GM12801 (cell line): ENCODE results near the gene CELF1.

ENCODE experiments used
- TF ChIP-seq, protein P1 (sequence below): IDR thresholded peaks from one replicate; pipeline ENCODE4 v1.5.1; 2011; ENCODE audit warnings: control low read depth; ENCODE audit not compliant: insufficient read length; ENCODE audit errors: extremely low read depth

Gene CELF1

DNA sequence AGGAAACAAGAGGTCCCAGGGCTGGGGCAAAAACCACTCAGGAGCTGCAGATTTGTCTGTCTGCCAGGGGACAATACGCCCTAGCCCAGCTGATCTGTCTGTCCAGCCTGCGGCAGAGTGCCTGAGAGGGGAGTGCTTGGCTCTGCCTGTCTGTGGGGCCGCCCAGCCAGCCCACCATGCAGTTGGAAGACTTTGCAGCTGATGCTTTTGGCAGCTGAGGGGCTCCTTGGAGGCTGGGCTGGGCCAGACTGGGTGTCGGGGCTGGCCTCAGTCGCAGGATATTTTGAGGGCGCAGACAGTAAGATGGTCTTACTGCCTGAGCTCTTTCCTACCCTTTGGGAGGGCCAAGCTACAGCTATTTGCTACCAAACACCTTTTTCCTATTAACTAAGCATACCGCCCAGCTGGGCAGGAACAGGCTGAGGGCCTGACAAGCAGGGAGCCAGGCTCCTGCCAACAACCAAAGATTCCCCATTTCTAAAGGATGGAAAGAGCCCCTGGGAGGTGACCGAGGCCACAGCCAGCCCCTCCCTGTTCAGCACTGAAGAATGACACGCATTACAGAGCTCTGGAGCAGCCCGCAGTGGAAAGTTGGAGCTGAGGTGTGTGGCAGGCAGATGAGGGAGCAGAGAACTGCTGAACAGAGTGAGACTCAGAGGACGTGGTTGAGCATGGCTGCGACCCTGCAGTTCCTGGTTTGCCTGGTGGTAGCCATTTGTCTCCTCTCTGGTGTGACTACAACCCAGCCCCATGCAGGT is 33.3 kb upstream of the CELF1 start, which contains the start of gene FAM180B:
FAM180B (plus strand) TSS at position 581 of the 758 bp plus-strand sequence; CDS start at position 672, 91 bp downstream.
- TF ChIP-seq, protein P1, sequence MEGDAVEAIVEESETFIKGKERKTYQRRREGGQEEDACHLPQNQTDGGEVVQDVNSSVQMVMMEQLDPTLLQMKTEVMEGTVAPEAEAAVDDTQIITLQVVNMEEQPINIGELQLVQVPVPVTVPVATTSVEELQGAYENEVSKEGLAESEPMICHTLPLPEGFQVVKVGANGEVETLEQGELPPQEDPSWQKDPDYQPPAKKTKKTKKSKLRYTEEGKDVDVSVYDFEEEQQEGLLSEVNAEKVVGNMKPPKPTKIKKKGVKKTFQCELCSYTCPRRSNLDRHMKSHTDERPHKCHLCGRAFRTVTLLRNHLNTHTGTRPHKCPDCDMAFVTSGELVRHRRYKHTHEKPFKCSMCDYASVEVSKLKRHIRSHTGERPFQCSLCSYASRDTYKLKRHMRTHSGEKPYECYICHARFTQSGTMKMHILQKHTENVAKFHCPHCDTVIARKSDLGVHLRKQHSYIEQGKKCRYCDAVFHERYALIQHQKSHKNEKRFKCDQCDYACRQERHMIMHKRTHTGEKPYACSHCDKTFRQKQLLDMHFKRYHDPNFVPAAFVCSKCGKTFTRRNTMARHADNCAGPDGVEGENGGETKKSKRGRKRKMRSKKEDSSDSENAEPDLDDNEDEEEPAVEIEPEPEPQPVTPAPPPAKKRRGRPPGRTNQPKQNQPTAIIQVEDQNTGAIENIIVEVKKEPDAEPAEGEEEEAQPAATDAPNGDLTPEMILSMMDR, result no peak

DNA sequence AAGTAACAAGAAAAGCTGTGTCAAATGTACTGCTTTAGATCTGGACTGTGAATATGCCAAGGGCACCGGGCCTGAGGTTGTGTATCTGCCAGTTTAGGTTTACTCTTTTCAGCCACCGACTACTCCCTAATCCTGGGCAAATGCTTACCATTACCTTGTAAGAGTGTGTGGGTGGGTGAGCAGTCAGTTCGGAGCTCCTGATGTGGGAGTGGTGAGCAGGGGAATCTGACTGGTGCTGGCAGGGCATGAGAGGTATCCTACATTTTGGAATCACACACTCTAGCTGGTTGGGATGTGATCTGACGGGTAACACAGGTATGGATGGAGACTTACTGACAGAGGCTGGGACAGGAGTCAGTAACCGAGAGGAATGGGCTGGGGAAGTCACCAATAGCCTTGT is 30.9 kb upstream of the CELF1 start:
- TF ChIP-seq, protein P1, result no peak

DNA sequence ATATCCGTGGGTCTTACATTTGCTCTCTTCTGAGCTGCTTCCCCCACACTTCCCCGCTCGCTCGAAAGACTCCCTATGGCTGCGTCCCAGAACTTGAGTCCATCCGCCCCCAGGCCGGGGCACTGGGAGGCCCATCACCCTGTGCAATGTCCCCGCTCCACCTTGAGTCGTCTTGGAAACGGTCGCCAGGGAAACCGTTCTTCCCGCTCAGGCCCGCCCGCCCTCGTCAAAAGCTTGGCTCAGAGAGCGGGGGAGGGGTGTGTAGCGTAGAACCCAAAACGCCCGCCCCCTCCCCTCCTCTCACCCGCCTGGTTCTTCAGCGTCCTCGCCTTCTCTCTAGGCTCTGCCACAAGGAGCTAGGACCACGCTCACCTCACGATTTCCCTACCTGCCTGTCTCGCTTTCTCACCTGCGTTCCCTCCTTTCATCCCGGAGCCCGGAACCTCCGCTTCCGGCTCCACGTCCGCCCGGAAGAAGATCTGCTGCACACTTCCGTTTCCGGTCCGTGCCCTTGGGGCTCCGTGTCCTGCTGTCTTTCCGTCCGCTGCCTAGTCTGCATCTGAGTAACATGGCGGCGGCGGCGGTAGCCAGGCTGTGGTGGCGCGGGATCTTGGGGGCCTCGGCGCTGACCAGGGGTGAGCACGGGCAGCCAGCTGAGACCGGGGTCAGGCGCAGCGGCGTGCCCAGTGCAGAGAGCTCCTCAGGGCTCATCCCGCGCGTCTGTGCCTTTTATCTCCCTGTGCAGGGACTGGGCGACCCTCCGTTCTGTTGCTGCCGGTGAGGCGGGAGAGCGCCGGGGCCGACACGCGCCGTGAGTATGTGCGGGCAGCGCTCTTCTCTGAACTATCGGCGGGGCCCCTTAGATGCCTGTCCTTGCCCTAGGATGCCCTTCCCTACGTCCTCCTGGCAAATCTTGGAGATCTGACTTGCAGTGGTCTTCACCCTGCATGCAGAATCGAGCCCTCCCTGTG is 25.9 kb upstream of the CELF1 start, which contains the start of the genes KBTBD4 and NDUFS3:
KBTBD4 (minus strand) TSS at position 447 of the 971 bp plus-strand sequence; CDS start at position 428, 19 bp downstream.
NDUFS3 (plus strand) TSS at position 551 of the 971 bp plus-strand sequence; CDS start at position 569, 18 bp downstream.
- TF ChIP-seq, protein P1, result no peak

DNA sequence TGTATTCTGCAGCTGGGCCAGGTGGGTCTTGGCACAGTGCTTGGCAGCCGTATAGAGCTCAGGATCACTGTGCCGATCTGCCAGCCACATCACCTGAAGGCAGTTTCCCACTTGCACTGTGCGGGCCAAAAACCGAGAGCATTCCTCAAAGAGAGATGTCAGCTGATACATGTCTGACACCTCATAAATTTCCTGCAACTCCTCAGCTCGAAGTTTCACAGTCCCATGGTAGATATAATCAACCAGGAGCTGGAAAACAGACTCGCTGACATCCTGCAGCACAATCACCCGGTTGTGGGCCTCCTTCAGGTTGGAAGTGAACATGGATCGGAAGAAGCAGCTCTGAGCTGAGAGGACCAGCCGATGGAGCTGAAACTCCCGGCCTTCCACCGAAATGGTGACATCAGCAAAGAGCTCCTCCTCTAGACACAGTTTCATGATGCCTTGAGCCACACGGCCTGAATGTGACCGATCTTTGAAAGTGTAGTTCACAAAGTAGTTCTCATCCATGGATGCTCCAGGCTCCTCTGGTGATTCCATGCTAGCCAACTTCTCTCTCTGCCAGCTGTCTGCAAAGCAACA is 24.6 kb upstream of the CELF1 start:
- TF ChIP-seq, protein P1, result no peak

DNA sequence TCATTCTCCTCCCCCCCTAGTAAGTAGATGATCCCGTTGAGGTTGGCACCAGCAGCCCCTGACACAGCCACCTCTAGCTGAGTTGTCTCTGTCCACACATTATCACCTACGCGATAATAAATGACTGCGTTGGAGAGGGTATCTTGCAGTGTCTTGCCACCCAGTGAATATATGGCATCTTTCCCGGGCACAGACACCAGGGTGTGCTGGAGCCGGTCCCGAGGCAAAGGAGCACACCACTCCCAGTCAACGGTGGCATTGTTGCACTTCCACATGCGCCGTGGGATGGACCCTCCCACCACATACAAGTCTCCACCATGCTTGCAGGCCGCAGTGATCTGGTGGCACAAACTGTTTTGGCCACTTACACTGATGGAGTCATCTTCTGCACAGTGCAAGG is 20.4 kb upstream of the CELF1 start:
- TF ChIP-seq, protein P1, result no peak

DNA sequence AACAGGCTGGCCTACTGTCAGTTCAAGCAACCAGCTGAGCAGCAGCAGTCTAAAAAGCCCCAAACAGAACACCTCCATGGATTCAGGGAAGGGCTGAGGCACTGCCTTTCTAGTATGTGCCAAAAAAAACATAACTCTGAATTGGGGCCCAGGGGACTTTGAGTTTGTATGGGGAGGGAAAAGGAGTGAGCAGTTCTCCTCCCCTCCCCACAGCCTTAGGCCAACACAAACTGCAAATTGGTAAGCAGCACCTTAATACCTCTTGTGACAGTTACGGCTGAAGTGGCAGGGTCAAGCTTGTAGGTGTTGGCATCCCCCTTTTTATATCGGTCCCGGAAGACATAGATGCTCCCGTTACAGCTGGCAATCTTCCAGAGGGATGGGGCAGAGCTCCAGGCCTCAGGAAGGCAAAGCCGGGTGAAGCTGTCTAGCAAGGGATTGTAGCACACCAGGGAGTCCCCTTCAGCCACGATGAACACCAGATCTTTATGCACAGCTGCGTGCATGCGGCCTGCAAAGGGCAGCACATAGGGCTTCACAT is 19.9 kb upstream of the CELF1 start:
- TF ChIP-seq, protein P1, result no peak
